HG03442 (cell line): Measurements from ENCODE around the gene OR9A2.

ENCODE experiments used
- ATAC-seq: cut with Tn5 transposase; IDR thresholded peaks from one replicate; pipeline ENCODE4 v1.9.1; 2021; ENCODE audit warnings: mild to moderate bottlenecking, moderate library complexity; ENCODE audit not compliant: unreplicated experiment

The OR9A2 gene, protein sequence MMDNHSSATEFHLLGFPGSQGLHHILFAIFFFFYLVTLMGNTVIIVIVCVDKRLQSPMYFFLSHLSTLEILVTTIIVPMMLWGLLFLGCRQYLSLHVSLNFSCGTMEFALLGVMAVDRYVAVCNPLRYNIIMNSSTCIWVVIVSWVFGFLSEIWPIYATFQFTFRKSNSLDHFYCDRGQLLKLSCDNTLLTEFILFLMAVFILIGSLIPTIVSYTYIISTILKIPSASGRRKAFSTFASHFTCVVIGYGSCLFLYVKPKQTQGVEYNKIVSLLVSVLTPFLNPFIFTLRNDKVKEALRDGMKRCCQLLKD

DNA sequence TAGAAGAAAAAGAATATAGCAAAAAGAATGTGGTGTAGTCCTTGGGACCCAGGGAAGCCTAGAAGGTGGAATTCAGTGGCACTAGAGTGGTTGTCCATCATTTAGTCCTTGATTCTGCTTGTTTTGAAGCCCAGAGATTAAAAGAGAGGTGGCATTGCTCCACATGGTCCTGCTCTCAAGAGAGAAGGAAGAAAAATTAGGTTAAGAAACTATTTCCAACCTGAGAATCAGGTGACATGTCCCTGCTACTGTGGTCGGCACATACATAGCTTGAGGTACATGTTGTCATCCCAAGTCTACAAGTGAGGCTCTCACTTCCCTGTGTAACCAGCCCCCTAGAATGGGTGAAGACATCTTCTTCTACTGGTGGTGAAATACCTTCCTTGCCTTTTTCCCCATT is at the start of gene OR9A2:
OR9A2 (minus strand) TSS at position 101 of the 400 bp plus-strand sequence; CDS start at position 101, 0 bp downstream.
- no peak for ATAC-seq

DNA sequence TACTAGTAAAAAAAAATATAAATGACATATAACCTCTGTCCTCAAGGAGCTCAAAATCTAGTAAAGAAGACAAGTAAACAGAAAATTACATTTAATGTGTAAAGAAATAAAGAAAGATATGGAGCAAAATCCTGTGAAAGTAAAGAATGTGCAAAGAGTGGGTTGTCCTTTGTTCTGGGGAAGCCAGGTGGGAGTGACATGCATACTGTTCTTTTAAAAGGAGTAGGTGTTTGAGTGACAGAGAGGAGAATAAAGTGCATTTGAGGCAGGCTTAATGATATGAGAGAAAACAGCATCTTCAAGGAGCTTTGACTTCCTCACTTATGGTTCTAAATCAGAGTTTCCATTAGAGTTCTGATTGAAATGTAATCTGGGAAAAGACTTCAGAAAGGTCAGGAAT is 47.2 kb upstream of the OR9A2 start:
- ATAC-seq = no peak

DNA sequence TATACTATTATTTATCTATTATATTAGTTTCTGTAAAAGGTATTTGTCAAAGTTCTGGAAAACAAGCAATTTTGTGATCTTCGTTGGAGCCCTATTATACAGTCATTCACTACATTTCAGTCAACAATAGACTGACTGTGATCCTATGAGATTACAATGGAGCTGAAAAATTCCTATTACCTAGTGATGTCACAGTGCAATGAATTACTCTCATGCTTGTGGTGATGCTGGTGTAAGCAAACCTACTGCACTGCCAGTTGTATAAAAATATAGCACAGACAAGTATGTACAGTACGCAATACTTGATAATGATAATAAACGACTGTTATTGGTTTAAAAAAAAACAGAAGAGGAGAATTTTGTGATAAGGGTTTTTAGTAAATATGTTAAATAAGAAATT is 46.6 kb upstream of the OR9A2 start:
- no peak for ATAC-seq

DNA sequence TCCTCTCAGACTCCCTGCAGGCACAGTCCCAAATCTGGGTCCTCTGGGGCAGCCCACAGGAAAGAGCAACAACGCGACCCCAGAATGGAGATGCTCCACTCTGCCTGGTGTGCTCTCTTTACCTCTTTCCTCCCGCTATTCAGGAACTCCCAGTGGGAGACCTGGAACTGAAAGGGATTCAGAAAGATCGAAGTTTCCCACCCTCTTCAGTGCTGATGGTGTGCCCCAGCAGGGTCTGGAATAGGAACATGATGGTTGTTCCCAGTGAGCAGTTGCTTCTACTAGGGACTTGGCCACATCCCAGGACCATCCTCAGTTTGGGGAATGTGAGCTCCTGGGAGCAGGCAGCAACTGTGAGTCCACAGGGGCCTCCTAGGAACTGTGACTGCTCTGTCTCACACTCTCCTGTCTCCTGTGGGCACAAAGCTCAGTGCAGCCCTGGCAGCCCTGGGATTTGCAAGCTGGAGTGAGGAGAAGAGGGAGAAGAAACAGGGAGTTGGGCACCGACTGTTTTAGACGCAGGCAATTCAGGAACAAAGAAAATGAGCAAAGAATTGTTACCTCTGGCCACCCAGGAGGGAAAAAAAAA is 43.1 kb upstream of the OR9A2 start:
- no peak for ATAC-seq

DNA sequence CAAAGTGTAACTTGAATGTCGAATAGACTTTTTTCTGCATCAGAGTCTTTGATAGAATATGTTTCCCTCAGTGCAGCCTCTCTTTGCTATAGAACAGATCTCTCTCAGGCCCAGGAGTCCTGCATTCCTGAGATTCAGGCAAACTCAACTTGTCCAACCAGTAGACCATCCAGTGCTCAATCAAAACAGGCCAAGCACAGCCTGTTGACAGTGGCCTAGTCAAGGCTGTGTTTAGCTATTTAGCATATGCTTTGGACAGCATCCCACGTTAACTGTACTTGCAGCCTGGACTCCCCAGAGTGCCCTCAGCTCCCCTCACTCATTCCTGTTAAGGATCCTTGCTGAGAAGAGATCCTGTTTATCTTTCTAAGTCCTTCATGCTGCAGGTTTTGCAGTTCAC is 41.5 kb upstream of the OR9A2 start:
- no peak for ATAC-seq

DNA sequence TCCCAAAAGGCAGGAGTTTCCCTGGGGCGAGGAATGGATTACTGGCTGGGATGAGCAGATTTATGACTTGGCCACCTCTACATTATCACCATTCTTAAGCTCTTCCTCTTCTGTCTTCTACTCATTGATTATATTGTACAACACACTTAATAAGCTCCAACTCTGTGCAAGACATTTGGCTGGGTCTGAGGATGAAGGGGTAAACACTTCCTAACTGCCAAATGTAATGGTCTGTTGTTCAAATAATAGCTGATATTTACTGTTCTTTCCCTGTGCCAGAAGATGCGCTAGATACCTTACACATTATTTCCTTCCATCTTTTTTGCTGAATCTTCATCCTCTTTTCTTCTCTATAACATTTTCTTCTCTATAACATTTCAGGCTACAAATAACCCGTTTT is 36.8 kb upstream of the OR9A2 start:
- ATAC-seq = no peak

DNA sequence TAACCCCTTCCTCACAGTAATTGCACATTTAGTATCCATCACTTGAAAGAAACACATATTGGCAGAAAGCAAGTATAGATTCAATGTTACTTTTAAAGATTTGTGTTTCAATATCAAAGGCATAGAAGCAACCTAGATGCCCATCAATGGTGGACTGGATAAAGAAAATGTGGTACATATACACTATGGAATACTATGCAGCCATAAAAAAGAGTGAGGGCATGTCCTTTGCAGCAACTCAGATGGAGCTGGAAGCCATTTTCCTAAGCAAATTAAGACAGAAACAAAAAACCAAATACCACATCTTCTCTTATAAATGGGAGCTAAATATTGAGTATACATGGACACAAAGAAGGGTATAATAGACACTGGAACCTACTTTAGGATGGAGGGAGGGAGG is 28.8 kb upstream of the OR9A2 start:
- no peak for ATAC-seq

DNA sequence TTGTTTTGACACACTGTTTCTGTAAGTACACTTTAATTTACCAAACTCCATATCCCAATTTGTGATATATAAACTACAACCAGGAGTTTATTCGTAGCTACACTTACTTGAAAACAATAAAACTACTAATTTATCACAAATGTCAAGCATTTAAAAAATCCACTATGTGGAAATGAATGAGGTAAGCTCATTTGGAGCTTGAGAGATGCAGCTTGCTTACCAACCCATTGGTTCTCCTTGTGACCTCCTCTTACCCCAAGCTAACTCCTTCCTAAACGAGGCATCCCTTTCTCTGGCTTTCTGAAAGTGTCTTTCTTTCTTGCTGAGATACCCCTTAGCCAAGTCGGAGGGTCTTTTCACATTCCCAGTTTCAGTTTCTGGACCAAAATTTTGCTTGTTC is 27.7 kb upstream of the OR9A2 start:
- no peak for ATAC-seq

DNA sequence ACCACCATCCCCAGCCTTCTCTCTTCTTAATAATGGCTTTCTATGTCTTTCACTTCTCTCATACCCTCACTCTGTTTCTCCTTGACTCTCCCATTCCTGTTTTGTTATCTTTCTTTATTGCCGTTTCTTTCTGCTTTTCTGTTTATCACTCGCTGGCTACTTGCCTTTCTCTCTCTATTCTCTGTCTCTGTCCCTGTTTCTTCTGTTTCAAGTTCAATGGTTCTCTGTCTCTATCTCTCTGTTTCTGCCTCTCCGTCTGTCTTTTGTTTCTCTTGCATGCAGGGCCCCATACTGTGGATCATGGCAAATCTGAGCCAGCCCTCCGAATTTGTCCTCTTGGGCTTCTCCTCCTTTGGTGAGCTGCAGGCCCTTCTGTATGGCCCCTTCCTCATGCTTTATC is 25.1 kb upstream of the OR9A2 start, which contains the start of gene OR6V1:
OR6V1 (plus strand) TSS at position 301 of the 400 bp plus-strand sequence; CDS start at position 301, 0 bp downstream.
- ATAC-seq = no peak

DNA sequence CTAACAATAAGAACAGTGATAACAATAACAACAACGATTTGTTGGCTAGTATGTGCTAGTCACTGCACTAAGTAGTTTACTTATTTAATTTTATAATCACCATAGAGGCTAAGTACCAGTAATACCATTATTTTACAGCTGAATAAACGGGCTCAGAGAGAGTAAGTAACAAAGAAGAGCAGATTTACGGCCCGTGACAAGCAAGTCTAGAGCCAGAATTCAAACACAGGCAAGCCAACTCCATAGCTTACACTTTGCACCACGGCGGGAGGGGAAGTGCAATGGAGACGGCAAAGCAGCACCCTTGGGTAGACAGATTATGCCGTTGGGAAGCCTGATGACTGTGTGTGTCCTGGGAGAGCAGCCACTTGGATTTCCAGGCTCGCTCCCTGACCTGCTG is 24.0 kb upstream of the OR9A2 start:
- no peak for ATAC-seq

DNA sequence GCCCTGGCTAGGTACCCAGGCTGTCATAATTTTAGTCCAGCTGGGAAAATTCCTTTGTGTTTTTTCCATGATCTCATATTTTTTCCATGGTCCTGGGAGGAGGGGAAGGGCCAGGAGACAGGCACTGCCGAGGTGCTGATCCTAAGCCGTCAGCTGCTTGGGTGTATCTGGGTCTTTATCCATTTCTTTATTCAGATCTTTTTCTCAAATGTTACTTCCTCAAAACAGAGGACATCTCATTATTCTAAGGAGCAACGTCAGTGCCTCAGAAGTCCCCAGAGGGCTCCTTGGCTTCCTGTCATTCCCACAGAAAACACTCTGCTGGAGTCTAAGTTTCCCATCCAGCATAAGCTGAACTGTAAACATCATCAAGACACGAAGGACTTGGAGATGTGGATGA is 22.4 kb upstream of the OR9A2 start:
- ATAC-seq = no peak

DNA sequence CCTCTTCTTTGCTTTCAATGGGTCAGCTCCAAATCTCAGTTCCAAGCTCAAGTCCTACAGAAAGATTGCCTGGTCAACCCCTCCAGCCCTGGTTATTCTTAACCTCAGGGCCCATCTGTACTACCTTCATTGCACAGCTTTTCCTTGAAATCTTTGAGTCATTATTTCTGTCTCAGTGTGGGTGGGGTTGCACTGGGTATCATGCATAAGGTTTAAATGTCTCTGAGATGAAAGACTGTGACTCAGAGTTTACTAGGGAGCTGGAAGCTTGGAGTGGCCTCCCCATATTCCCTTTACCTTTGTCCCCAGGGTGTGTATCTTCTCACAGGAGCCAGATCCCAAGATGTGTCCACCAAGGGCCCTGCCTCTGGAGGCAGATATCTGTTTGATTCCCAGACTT is 21.9 kb upstream of the OR9A2 start:
- no peak for ATAC-seq

DNA sequence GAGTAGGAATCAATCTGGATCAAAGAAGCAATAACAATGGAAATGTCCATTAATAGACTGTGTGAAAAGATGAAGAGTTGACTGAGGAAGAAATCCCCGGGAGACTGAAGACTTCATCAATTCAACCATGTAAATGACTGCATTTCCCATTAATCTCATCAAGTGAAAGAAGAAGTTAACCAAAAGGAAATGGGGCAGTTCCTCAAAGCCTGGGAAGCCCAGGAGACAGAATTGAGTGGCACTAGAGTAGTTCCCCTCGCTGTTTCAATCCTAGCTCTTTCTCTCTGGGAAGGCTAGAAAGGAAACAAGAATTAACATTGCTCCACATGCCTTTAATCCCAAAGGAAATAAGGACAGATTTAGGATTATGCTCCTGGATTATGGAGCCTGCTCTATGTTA is 20.4 kb upstream of the OR9A2 start:
- ATAC-seq = no peak

DNA sequence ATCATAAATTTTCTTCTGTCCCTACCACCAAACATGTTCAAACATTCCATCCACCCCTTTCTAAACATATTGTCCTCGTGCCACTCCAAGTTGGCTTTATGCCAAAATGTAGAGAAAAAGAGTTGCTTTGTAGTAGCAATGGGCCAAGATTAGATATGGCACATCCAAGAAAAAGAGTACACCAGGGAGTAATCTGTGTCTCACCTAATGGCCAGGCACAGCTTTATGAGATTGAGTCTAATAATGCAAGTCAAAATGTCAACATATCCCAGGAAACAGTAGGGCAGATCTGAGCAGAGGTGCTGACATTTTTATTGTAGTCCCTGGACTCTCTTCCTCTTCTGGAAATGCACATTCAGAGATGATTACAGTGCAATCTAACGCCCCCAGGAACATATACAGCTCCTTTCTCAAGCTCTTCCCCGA is 19.5 kb upstream of the OR9A2 start:
- no peak for ATAC-seq

DNA sequence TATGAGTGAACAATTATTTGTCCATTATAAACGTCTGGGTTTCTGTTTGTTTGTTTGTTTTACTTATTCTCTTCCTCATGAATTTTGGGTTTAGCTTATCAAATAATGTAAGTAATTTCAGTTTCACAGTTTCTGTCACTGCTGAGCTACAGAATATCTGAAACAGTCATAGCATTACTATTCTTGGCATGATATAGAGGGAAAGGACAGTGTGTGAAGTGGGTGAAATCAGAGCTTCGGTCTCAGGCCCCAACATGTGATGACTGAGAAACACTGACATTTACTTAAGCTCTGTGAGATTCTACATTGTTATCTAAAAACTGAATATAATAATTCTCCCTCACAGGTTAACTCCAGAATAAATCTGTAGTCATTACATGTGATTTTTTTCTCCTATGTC is 16.5 kb upstream of the OR9A2 start:
- ATAC-seq = no peak

DNA sequence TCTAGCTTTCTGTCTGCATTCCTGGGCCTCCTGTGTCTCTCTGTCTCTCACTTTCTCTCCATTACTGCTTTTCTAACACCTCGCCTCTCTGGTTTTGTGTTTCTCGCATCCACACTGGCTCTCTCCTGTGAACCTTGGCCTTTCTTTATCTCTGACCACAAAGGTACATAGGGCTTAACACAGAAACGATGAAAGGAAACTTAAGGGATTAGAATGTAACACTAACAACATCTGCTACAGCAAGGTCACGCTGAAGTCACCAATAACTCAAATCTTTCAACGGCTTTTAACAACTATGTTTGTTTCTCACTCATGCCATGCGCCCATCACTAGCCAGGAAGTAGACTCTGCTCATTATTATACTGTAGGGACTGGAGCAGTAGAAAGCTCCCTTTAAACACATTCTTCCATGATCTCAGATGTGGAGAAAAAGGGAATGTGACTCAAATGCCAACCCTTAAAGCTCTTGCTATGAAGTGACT is 15.9 kb upstream of the OR9A2 start:
- no peak for ATAC-seq

DNA sequence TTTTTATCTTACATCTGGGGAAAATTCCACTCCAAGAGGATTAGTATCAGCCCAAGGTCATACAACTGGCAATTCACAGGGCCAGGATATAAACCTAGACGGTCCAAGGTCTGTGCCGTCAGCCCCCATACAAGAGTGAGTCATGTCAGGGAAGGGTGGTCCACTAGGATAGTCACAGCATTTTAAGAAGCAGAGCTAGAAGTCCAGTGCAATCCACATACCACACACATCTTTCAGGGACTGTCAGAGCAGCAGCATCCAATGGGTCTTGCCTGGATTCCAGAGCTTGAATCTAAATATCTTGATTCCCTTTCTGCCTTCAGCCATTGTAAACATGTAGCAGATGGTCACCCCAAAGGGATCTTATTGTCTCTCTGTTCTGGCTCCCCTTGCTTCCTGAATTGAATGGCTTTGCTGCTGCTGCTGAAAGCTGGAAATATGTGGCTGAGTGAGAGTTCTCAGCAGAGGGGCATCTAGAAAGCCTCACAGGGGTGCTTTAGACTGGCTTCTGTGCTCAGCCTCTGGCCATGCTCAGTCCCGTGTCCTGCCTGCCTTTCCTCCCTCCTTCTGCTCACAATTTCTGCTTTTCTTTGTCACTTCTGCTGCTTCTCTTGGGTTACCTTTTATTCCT is 15.3 kb upstream of the OR9A2 start:
- no peak for ATAC-seq

DNA sequence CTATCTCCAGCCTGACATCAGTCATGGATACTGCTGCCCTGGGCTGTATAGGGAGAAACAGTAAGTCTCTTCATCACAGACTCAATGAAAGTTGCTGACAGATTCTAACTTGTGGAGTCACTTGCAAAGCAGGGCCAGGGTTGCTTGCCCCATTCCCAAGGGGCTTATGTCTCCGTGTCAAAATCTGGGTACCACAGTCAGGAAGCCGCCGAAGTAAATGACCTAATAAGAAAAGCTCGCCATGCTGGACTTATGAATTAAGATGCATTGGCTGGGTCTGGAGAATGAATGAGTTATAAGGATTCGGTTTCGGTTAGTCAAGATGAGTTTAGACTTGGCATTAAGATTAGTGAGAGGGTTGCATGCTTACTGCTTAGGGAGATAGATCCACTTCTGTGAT is 14.4 kb upstream of the OR9A2 start:
- no peak for ATAC-seq

DNA sequence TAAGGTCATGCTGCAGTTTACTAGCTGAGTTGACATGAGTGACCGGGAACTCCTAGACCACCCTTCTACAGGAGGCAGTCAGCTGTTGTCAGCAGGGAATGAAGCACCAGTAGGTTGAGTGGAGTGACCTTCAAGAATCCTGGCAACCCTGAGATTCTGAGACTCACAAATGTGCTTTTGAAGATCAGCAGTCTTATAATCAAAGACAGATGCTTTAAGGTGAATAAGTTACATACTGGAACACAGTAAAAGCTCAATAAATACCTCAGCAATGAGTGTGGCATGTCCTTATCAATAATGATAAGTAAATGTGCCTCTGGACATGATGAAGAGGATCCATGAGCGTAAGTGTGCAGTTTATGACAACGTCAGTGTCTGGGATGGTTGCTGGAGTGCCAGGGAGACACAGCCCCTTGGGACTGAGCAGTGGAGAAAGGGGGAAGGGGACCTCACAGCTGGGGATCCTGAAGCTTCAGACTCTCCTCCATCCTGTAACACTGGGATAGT is 13.3 kb upstream of the OR9A2 start:
- ATAC-seq = no peak

DNA sequence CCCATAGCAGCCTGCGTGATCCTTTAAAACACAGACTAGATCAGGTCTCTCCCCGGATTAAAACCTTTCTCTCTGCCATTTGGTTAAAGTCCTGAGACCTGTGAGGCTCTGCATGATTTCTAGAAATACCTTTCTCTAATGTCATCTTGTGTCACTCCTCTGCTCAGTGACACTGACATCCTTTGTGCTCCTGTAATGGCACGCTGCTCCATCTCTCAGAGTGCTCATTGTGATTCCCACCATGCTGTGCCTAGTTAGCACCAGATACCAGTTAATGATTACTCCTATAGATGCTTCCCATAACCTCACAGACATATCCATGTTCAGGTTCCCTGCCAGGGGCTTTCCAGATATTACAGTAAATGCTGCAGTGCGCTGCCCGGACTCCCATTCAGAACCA is 11.7 kb upstream of the OR9A2 start:
- ATAC-seq = no peak

DNA sequence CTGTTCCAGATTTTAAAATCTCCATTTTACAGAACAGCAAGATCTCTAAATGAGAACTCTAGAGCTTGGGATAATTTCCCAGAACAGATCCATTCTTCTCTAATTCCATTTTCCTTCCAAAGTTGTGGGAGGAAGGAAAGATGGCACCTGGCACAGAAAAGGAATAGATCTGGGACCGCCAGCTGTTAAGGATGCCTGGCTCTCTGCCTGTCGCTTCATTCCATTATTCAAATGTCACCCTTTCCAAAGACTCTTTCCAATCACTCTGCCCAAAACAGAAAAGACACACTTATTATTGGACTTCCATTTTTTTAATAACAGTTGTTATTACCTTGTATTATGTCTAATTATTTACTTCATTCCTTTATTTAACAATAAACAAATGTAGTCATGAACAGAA is 751 bp upstream of the OR9A2 start:
- ATAC-seq = no peak

DNA sequence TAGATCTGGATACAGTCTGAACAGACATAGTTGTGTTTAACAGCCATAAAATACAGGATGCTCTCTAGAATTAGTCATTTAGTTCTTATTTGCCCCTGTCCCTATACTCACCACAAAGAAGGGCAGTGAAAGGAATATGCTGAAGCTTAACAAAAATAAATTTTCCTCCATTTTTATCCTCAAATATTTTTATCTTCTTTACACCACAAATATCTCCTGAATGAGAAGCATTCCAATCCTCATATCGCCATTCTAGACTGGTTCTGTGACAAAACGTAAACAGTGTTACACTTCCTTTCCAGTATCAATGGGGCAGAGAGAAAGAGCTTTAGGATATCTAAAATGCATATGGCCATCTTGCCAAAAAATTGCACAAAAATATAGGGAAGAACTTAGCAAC is 1.6 kb downstream of the OR9A2 start:
- ATAC-seq = no peak
